ENCODE results near the gene TP63. TPM values are rescaled to one million over a fixed set of nuclear protein-coding genes. Genes with fewer than 3 reads are reported as not detected.
"Not testable (repeated sequence)": the region's sequence is repeated elsewhere in the genome, so short reads cannot be mapped to it uniquely, and the experiment has no call there.

Gene TP63
- total RNA-seq, 3 donors from 2014 or later (not counting 1 experiment from before 2014, with no cell fraction given) = 0.30 TPM; not detected in 2

DNA sequence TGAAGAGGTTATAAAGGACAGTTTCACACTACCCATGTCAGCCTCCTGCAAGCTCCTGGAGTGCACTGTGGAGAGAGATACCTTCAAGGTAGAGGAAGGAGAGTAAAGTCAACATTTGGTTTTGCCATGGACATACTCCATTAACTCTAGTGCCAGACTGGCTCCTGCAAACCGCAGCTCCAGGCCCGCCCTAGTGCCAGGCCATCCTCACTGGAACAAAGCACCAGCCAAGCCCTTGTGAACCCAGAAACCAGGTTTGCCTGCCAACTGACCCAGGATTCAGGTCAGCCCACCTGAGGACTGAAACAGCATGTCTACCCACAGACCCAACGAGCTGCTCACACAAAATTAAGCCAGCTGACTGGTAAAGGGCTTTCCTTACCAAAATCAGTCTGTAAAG, 41.0 kb upstream of the TP63 start:
- TF ChIP-seq, protein P1, sequence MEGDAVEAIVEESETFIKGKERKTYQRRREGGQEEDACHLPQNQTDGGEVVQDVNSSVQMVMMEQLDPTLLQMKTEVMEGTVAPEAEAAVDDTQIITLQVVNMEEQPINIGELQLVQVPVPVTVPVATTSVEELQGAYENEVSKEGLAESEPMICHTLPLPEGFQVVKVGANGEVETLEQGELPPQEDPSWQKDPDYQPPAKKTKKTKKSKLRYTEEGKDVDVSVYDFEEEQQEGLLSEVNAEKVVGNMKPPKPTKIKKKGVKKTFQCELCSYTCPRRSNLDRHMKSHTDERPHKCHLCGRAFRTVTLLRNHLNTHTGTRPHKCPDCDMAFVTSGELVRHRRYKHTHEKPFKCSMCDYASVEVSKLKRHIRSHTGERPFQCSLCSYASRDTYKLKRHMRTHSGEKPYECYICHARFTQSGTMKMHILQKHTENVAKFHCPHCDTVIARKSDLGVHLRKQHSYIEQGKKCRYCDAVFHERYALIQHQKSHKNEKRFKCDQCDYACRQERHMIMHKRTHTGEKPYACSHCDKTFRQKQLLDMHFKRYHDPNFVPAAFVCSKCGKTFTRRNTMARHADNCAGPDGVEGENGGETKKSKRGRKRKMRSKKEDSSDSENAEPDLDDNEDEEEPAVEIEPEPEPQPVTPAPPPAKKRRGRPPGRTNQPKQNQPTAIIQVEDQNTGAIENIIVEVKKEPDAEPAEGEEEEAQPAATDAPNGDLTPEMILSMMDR (IDR thresholded peaks at IDR 0.05) = no peak
- no peaks in the 10 kb centered on the region for H3K36me3 ChIP-seq (ENCODE audit: control insufficient read depth, insufficient read depth, low read length)
- no peaks in the 10 kb centered on the region for H3K27me3 ChIP-seq (ENCODE audit: control insufficient read depth, insufficient read depth, low read length)
- Mint-ChIP-seq H3K27ac (no peak overlapping the region), H3K9me3 (peaks cover 0 to 3% of the 10 kb centered on the region in 2 donors), H3K27me3 (ENCODE audit: low read depth in 2 of 2) (no peaks in the 10 kb centered on the region), H3K36me3 (no peaks in the 10 kb centered on the region), H3K4me1 (no peaks in the 10 kb centered on the region), H3K4me3 (no peak overlapping the region)
- DNase-seq (no peak), ATAC-seq (no peak)
- no peak overlapping the region for H3K27ac ChIP-seq (ENCODE audit: low read length)
- WGBS (ENCODE audit: insufficient coverage) = 95% methylated on average over 2 of the region's 3 CpGs
- intact Hi-C loops (cut with micrococcal nuclease) = no loop called here
- no peak overlapping the region for H3K4me3 ChIP-seq (ENCODE audit: low read length)
- H3K9me3 ChIP-seq (ENCODE audit: control insufficient read depth, insufficient read depth, low read length) = peaks cover 4% of the 10 kb centered on the region
- H3K4me1 ChIP-seq (ENCODE audit: control insufficient read depth, insufficient read depth, low read length) = no peaks in the 10 kb centered on the region

DNA sequence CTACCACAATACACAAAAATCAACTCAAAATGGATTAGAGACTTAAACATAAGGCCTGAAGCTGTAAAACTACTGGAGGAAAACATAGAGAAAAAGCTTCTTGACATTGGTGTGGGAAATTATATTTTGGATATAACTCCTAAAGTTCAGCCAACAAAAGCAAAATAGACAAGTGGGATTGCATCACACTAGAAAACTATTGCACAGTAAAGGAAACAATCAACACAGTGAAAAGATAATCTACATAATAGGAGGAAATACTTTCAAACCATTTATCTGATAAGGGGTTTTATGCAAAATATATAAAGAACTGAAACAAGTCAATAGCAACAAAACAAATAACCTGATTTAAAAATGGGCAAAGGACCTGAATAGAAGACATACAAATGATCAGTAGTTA, 37.6 kb upstream of the TP63 start:
- ATAC-seq = no peak
- Mint-ChIP-seq H3K9me3 (peaks cover 0 to 3% of the 10 kb centered on the region in 2 donors), H3K4me3 (no peak overlapping the region), H3K27ac (no peak overlapping the region), H3K27me3 (ENCODE audit: low read depth in 2 of 2) (no peaks in the 10 kb centered on the region), H3K36me3 (no peaks in the 10 kb centered on the region), H3K4me1 (no peaks in the 10 kb centered on the region)
- Histone ChIP-seq H3K4me3 (ENCODE audit: low read length) (no peak overlapping the region), H3K36me3 (ENCODE audit: control insufficient read depth, insufficient read depth, low read length) (no peaks in the 10 kb centered on the region), H3K27ac (ENCODE audit: low read length) (no peak overlapping the region), H3K4me1 (ENCODE audit: control insufficient read depth, insufficient read depth, low read length) (no peaks in the 10 kb centered on the region), H3K27me3 (ENCODE audit: control insufficient read depth, insufficient read depth, low read length) (no peaks in the 10 kb centered on the region), H3K9me3 (ENCODE audit: control insufficient read depth, insufficient read depth, low read length) (peaks cover 4% of the 10 kb centered on the region)
- TF ChIP-seq, protein P1 (IDR thresholded peaks at IDR 0.05) = no peak
- no peak for DNase-seq
- intact Hi-C loops (cut with micrococcal nuclease) = no loop called here

DNA sequence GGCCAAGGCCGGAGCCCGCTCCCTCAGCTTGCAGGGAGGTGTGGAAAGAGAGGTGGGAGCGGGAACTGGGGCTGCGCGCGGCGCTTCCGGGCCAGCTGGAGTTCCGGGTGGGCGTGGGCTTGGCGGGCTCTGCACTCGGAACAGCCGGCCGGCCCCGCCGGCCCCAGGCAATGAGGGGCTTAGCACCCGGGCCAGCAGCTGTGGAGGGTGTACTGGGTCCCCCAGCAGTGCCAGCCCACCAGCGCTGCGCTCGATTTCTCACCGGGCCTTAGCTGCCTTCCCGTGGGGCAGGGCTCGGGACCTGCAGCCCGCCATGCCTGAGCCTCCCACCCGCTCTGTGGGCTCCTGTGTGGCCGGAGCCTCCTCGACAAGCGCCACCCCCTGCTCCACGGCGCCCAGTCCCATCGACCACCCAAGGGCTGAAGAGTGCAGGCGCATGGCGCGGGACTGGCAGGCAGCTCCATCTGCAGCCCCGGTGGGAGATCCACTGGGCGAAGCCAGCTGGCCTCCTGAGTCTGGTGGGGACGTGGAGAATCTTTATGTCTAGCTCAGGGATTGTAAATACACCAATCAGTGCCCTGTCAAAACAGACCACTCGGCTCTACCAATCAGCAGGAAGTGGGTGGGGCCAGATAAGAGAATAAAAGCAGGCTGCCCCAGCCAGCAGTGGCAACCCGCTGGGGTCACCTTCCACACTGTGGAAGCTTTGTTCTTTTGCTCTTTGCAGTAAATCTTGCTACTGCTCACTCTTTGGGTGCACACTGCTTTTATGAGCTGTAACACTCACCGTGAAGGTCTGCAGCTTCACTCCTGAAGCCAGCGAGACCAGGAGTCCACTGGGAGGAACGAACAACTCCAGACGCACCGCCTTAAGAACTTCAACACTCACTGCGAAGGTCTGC, 34.9 kb upstream of the TP63 start:
- H3K36me3 Mint-ChIP-seq; H3K4me1 ChIP-seq (ENCODE audit: control insufficient read depth, insufficient read depth, low read length); H3K9me3 ChIP-seq (ENCODE audit: control insufficient read depth, insufficient read depth, low read length); H3K27me3 ChIP-seq (ENCODE audit: control insufficient read depth, insufficient read depth, low read length); H3K4me1 Mint-ChIP-seq; H3K27ac Mint-ChIP-seq; H3K36me3 ChIP-seq (ENCODE audit: control insufficient read depth, insufficient read depth, low read length); ATAC-seq; H3K4me3 Mint-ChIP-seq; intact Hi-C loops (cut with micrococcal nuclease); DNase-seq; H3K27ac ChIP-seq (ENCODE audit: low read length); H3K27me3 Mint-ChIP-seq (ENCODE audit: low read depth in 2 of 2); H3K9me3 Mint-ChIP-seq; H3K4me3 ChIP-seq (ENCODE audit: low read length): not testable (repeated sequence)
- WGBS (ENCODE audit: insufficient coverage) = 97% methylated on average over 45 of the region's 45 CpGs

DNA sequence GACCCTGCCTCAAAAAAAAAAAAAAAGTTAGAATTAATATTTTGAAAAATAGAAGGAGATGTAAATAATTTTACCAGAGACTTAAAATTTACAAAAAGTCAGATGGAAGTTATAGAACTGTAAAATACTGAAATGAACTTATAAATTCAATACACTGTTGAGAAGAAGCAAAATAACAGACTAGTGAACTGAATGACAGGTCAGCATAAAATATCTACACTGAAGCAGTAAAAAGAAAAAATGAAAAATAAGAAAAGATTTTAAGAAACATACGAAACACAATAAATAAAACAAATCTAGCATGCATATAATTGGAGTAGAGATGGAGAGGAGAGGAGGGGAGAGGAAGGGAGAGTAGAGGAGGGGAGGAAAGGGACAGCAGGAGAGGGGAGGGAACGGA, 33.3 kb upstream of the TP63 start:
- no peaks in the 10 kb centered on the region for H3K27me3 ChIP-seq (ENCODE audit: control insufficient read depth, insufficient read depth, low read length)
- H3K4me3 Mint-ChIP-seq = no peak overlapping the region
- no peak for ATAC-seq
- H3K27ac Mint-ChIP-seq = no peak overlapping the region
- intact Hi-C loops (cut with micrococcal nuclease) = no loop called here
- H3K4me1 Mint-ChIP-seq = no peaks in the 10 kb centered on the region
- 63% methylated on average over 1 of the region's 2 CpGs for WGBS (ENCODE audit: insufficient coverage)
- TF ChIP-seq, protein P1 (IDR thresholded peaks at IDR 0.05) = no peak
- H3K36me3 ChIP-seq (ENCODE audit: control insufficient read depth, insufficient read depth, low read length) = no peaks in the 10 kb centered on the region
- H3K27ac ChIP-seq (ENCODE audit: low read length) = no peak overlapping the region
- H3K4me1 ChIP-seq (ENCODE audit: control insufficient read depth, insufficient read depth, low read length) = no peaks in the 10 kb centered on the region
- no peak for DNase-seq
- H3K27me3 Mint-ChIP-seq (ENCODE audit: low read depth in 2 of 2) = no peaks in the 10 kb centered on the region
- no peaks in the 10 kb centered on the region for H3K9me3 ChIP-seq (ENCODE audit: control insufficient read depth, insufficient read depth, low read length)
- no peaks in the 10 kb centered on the region for H3K36me3 Mint-ChIP-seq
- peaks cover 0 to 4% of the 10 kb centered on the region in 2 donors for H3K9me3 Mint-ChIP-seq
- no peak overlapping the region for H3K4me3 ChIP-seq (ENCODE audit: low read length)

Data from natural killer cell (primary cell).